Stimulated activated CD4-positive, alpha-beta T cell treated with anti-CD3 and anti-CD28 coated beads, Interleukin-12 subunit alpha, Interleukin-12 subunit beta, amount 100 ng/mL, for 48 hours (primary cell): ENCODE results near the gene HSD17B3.
"Not testable (repeated sequence)": the region's sequence is repeated elsewhere in the genome, so short reads cannot be mapped to it uniquely, and the experiment has no call there.

Experiments used
- DNase-seq, 3 donors: peaks; one replicate each; pipeline ENCODE4 v3.0.0-alpha.2; 2020; ENCODE audit warnings: low read depth in 2 of 3, low spot score in 1 of 3

The HSD17B3 gene

DNA sequence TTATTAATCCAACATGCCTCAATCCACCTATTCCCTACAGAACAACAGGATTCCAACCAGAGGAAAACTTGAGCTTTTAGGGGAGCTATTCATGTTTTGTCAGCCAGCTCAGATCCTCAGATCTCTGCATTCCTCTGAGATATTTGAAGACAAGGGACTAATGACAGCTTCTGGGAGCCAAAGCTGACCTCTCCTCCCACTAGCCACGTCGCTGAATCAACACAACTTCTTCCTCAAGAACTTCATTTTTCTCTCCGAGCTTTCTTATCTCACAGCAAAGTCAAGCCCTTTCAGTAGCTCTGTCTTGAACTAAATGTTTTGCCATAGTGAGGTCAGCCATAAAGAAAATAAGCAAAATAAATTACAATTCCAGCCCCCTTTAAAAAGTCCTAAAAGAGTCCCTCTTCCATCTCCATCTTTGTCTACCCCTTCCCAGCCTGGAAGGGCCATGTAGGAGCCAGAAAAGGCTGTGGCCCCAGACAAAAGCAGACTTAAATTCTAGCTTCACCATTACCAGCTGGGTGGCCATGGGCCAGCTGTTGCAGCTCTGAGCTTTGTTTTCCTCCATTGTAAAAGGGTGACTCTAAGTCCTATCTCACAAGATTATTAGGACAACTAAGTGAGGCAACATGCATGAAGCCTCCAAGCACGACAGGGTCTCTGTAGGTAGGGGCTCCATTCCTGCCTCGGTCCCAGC is 65.0 kb downstream of the HSD17B3 start:
- DNase-seq, result no peak

DNA sequence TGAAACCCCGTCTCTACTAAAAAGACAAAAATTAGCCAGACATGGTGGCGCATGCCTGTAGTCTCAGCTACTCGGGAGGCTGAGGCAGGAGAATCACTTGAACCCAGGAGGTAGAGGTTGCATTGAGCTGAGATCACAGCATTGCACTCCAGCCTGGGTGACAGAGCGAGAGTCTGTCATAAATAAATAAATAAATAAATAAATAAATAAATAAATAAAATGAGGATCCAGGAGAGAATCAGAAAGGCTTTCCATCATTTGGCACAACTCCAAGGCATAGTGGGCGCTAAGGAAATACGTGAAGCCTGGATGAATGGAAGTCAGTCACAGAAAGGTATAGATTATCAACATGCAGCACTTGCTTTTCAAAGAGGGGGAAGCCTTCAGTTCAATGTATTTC is 65.6 kb downstream of the HSD17B3 start:
- DNase-seq, result not testable (repeated sequence)

DNA sequence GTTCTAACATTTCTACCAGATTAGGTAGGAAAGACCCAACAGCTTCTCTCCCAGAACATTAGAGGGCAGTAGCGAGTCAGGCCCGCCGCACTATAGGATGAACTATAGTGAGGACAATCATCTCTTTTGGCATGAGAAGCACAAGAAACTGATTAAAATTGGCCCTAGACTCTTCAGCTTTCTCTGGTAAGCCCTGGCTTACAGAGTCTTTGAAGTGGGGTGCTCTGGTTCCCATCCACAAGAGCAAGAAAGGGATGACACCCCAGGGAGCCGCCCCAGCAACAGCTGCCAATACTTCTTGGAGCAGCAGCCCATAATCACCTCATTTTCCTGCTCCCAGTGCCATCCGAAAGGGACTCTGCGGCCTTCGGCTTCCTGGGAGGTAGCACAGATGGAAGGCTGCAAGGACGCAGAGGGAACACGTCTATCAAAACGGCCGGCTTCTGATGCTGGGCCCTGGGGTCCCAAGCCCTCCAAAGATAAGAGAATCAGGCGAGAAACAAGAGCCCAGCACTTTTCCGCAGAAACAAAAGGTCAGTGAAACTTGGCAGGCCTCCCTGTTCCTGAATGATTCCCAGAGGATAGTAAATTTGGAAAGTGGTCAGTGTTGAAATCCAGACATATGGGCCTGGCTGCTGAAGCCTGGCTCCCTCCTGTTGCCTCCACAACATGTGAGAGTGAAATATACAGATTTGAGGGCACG is 69.3 kb downstream of the HSD17B3 start:
- peak in 2 of 3 donors; percentile 33 to 35 for DNase-seq

- DNase-seq, result no peak
These were observed 69.8 kb downstream of the HSD17B3 start for GRCh38 chr9:96232164-96232538.

DNA sequence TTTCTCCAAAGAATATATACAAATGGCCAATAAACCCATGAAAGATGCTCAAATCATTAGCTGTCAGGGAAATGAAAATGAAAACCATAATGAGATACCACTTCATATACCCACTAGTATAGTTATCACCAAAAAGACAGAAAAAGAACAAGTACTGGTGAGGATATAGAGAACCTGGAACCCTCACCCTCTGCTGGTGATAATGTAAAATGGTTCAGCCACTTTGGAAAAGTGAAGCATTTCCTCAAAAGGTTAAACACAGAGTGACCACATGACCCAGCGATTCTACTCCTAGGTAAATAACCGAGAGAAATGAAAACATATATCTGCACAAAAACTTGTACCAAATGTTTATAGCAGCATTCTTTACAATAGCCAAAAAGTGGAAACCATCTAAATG is 72.0 kb downstream of the HSD17B3 start:
- no peak for DNase-seq

GRCh38 chr9:96222132-96222531 is 79.8 kb downstream of the HSD17B3 start:
- DNase-seq, result no peak

GRCh38 chr9:96219900-96220257 is 82.1 kb downstream of the HSD17B3 start:
- DNase-seq, result no peak

DNA sequence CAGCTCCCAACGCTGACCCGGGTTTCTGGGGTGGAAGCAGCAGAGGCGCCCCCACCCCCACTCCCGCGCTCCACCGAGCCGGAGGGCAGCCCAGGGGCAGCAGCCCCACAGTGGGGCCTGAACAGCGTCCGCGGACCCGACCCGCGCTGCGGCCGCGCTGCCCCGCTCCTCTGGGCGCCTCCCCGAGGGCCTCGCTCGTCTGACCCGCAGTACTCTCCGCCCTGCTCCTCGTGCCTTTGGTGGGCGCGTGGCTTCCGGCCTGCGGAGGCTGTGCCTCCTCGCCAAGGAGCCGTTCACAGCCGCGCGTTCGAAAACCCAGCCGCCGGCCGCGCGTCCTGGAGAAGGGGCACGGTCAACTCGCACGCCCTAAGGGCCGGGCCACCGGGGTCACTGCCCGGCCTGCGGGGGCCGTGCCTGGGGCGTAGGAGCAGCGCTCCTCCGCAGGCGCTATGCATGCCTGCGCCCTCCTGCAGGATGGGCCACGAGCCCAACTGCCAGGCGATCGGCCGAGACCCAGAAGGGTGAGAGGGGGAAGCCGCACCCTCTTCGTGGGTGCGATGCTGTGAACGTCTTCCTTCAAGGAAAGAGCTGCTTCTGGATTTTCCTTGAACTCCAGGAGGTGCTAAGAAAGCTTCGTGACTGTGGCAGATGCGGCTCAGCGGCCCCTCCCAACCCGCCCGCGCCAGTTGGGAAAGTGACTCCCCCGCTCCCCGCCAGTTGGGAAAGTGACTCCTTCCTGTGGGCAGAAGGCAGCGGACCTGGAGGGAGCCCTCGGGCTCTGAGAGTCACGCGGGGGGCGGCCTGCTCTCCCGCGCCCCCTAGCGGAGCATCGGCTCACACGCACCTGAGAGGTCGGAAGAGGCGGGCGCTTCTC is 82.7 kb downstream of the HSD17B3 start:
- DNase-seq, result peak in 2 of 3 donors; percentile 16 to 22

DNA sequence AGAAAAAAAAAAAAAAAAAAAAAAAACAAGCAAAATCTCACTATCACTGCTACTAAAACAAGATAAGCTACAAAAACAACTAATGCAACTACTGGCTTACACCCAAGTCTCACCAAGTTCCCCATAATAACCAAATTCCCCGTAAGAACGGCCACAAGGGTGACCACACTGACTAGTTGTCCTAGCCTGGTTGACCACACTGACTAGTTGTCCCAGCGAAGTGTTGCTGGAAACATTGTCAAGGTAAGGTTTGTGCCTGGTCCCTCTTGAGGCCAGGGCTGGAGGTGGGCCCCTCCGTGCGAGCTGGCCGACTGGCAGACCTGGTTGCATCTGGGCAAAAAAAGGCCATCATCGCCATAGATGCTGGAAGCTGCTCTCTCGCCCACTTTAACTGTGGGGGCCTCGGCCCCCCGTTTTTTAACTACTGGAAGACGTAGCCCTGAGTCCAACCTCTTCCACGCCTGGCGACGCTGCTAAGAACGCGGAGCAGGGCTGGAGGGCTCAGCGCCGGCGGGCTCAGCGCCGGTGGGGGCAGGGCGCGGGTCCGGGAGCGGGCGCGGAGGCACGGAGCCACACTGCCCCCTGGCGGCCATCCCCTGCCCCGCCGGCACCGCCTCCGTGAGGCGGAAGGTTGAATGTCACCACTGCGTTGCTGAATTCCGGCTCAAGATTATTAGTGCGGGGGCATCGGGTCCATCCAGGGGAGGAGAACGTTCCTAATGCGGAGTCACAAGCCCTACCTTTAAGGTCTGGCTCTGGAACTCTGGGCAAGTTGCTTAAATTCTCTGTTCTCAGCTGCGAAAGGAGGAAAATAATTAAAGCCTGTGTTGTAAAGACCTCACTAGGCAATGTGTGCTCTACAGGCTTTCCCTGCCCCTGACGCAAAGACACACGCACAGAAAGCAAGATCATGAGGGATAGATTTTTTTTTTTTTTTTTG is 84.0 kb downstream of the HSD17B3 start:
- DNase-seq, result peak; percentile 50 to 80 (median 62)

- DNase-seq, result no peak
These were observed 84.7 kb downstream of the HSD17B3 start for GRCh38 chr9:96217294-96217707.

DNA sequence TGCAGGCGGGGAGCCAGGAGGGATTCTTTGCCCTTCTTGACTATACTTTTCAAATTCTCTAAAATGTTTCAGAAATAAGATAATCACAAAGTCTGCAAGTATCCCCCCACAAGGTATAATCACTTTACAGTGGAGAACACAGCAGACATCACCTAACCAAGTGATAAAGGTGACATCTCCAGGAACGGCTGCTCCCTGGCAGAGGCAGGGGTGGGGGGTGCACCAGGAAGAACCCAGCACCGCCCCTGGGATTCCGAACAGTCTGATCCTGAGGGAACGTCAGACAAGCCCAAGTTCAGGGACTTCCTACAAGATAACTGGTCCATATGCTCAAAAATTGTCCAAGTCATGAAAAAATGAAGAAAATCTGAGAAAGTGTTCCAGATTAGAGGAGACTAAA is 85.4 kb downstream of the HSD17B3 start:
- no peak for DNase-seq

DNA sequence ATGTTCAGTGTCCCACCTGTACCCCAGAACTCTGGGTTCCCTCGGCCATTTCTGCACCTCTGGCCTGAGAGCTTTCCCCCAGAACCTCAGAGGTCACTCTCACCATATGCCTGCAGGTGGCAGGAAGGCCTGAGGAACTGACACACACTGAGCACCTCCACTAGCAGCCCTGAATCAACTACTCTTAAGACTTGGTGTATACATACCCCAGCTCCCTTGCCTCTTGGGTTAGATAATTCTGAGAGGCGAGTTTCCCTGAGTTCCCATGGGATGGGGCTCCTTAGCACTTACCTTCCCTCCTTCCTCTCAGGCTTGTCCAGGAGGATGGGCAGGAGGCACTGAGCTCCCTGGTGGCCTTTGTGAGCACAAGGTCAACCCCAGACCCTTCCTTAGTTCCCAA is 86.1 kb downstream of the HSD17B3 start:
- no peak for DNase-seq

- no peak for DNase-seq
These were observed 87.3 kb downstream of the HSD17B3 start for GRCh38 chr9:96214635-96215034.

DNA sequence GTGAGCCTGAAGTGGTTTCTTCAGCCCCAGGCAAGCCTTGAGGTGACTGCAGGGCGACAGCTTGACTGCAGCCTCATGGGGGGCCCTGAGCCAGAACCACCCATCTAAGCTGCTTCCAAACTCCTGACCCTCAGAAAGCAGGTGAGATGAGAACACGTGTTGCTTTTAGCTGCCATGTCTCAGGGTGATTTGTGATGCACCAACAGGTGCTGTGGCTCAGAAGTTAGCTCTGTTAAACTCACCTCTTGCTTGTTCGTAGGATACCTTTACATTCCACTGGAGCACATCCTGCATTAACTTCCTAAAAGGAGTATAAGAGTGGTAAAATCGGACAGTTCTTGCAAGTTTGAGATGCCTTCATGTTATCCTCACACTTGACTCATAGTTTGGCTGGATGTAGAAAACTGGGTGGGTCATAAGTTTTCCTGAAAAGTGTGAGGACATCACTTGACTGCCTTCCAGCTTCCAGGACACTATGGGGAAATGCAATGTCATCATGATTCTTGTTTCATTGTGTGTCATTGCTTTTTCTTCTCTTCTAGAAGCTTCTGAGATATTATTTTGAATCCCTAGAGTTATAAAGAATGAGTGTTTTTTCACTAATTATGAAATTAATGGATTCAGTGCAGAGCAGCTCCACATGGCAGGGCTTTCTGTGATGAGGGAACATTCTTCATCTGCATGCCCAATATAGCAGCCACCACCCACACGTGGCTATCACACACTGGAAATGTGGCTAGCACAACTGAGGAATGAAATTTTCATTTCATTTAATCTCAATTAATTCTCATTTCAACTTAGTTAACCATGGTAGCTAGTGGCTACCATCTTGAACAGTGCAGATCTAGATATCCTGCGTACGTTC is 92.3 kb downstream of the HSD17B3 start:
- no peak for DNase-seq

DNA sequence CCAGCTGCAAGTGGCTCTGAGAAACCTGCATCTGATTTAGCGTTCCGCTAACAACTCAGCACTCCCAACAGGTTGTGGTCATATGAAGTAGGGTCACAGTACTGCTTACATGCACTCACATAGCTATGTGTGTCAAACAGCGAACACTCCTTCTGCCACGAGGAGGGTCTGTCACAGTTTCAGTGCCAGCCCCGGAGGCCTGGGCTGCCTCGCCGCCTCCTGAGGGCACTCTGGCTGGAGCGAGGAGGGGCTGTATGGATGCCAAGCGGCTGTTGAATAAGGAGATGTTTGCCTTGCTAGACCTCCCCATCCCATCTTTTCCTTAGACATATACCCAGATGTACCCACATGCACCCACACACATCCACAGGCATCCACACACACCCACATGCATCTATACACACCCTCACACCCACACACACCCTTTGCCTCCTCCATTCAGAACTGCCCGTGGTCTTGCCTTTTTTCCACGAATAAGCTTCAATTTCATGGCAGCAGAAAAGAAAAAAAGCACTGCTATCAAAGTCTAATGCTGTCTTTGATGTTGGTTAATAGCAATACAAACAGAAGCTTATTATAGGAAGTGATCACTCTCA is 95.7 kb downstream of the HSD17B3 start:
- no peak for DNase-seq

GRCh38 chr9:96204853-96205252 is 97.1 kb downstream of the HSD17B3 start:
- no peak for DNase-seq

DNA sequence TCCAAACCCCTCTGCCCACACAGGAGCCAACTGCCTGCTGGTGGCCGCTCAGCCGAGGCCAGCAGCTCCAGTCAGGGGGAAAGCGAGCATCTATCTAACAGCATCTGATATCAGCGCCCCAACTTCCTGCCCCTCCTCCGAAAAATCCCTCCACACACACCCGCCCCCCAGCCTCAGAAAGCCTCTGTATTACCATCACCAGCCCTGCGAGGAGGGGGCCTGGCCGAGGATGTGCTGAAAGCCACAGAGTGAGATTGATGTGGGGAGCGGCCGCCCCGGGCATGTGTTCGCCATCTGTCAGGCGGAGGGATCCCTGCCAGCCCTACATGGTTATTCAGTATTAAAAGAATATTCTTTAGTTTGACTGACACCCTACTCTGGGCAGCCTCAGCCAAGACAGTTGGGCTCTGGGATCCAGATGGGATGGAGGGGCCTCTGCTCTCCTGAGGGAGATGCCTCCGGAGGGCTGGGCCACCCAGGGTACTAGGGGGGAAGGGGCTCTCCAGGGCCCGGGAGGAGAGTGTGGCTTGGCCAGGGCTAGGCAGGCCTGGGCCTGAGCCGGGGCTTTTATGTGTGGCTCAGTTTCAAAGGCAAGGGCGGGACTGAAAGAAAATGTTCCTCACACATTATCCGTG is 98.0 kb downstream of the HSD17B3 start:
- DNase-seq, result no peak

GRCh38 chr9:96202971-96203780 is 98.8 kb downstream of the HSD17B3 start:
- DNase-seq, result no peak
